Suprapubic skin (tissue), 3 donors: ENCODE data around the gene PFDN2.

Experiments
- POLR2AphosphoS5 ChIP-seq, 3 donors: sonication (generic); formaldehyde crosslinking; IDR thresholded peaks; one replicate each; pipeline ENCODE4 v1.6.1; 2017; ENCODE audit warnings: antibody characterized with exemption in 3 of 3
- TF ChIP-seq, protein P1 (sequence below), 2 donors: fragments of 200-600 bp in 1 of 2; fragments of 450-650 bp in 1 of 2; sonication (generic) in 1 of 2; IDR thresholded peaks; one replicate each; pipeline ENCODE4 v1.5.1; 2016 to 2019; ENCODE audit warnings: antibody characterized with exemption in 2 of 2, mild to moderate bottlenecking in 1 of 2, moderate library complexity in 1 of 2

- peak in 1 of 3 donors; percentile 86 for TF ChIP-seq POLR2AphosphoS5 (IDR thresholded peaks at IDR 0.05)
- TF ChIP-seq, protein P1, sequence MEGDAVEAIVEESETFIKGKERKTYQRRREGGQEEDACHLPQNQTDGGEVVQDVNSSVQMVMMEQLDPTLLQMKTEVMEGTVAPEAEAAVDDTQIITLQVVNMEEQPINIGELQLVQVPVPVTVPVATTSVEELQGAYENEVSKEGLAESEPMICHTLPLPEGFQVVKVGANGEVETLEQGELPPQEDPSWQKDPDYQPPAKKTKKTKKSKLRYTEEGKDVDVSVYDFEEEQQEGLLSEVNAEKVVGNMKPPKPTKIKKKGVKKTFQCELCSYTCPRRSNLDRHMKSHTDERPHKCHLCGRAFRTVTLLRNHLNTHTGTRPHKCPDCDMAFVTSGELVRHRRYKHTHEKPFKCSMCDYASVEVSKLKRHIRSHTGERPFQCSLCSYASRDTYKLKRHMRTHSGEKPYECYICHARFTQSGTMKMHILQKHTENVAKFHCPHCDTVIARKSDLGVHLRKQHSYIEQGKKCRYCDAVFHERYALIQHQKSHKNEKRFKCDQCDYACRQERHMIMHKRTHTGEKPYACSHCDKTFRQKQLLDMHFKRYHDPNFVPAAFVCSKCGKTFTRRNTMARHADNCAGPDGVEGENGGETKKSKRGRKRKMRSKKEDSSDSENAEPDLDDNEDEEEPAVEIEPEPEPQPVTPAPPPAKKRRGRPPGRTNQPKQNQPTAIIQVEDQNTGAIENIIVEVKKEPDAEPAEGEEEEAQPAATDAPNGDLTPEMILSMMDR (IDR thresholded peaks at IDR 0.05) = no peak
Measured at GRCh38 chr1:161132410-161133219, 14.8 kb upstream of the PFDN2 start, which contains the start of gene DEDD.
